ENCODE data around the gene OPALIN.

Gene OPALIN, protein sequence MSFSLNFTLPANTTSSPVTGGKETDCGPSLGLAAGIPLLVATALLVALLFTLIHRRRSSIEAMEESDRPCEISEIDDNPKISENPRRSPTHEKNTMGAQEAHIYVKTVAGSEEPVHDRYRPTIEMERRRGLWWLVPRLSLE

DNA sequence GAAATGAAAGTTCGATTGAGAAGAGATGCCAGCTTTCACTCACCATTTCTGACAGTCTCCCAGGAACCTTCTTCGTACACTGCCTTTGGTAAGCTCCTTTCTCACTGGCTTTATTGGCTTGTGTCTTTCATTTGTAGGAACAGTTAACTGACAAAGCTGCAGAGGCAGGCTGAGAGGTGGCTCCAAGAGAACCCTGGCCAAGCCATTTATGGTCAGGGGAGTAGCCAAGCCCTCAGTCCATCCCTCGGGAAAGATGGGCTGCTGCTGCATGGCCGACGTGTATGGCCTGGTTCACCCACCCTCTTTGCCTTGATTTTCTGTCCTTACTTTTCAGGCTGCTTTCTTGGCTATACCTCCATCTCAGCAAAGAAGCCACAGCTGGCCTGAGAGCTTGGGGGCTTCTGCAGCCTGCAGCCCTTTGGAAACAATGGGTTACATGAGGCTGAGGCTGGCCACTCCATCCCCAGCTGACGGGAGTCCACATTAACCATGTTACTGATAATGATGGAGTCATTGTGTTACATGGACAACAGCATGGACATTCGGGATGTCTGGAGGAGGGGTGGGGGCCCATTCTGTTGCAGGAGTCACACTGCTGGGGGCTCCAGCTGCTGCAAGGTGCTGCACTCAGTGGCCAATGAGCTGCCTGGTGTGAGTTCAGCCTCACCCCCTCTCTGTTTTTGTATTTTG, at the start of gene OPALIN:
Gene OPALIN, minus strand, starts transcription at position 152 of the 690 bp plus-strand sequence. Its CDS starts 106 bp downstream, at position 46.
- DNase-seq (ENCODE audit: low spot score) = no peak

GRCh38 chr10:96408201-96408600, 49.4 kb upstream of the OPALIN start:
- no peak for DNase-seq (ENCODE audit: low spot score)

- no peak for DNase-seq (ENCODE audit: low spot score)
These were observed 48.8 kb upstream of the OPALIN start for GRCh38 chr10:96407560-96408069.

DNA sequence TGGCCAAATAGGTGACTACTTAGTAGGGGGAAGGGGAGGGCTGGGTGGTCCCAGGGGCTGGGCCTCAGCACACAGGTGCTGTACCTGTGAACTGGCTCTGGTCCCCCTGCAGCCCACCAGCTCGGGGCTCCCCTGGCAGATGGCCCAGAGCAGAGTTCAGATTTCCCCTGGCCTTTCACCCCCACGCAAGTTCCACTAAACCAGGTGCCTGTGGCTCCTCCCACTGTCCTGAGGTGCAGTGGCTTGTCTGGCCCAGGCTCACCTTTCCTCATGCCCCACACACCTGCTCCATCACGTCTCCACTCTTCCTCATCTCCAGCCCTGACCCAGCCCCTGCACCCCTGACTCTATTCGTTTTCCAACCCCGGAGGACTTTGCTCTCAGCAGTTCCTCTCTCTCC, 47.3 kb upstream of the OPALIN start:
- DNase-seq (ENCODE audit: low spot score) = no peak

GRCh38 chr10:96402417-96403305, 43.9 kb upstream of the OPALIN start:
- DNase-seq (ENCODE audit: low spot score) = no peak

DNA sequence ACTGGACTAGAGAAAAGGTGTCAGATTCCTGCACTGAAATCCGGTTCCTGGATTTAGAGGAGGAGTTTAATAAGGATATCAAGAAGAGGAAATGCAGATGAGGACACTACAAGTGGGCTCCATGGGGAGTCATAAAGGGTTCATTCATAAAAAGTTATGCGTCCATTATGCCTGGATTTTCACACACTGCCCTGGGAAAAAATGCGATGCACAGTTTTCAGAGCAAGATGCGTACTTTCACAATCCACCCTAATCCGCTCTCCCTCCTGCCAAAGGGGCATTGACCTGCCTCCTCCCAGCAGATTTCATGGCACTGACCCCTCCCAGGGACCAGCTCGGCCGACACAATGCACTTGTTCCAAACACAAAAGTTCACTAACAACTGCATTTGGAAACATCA, 42.2 kb upstream of the OPALIN start:
- DNase-seq (ENCODE audit: low spot score) = no peak

DNA sequence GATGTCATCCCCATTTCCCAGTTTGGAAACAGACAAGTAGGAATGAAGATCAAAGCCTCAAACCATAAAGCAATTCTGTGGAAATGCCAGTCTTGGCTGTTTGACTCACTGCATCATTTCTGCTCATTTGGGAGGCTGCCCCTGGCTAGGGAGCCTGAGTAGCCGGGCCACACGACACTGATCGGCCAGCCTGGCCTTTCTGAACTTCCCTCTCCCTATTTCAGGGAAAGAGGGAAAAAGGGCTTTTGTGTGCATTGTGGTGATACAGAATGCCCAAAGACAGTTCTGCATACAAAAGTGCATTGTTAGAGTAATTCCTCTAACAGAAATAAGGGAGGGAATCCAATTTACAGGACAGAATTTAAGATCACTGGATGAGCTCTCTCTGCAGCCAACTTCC, 41.7 kb upstream of the OPALIN start:
- no peak for DNase-seq (ENCODE audit: low spot score)

DNA sequence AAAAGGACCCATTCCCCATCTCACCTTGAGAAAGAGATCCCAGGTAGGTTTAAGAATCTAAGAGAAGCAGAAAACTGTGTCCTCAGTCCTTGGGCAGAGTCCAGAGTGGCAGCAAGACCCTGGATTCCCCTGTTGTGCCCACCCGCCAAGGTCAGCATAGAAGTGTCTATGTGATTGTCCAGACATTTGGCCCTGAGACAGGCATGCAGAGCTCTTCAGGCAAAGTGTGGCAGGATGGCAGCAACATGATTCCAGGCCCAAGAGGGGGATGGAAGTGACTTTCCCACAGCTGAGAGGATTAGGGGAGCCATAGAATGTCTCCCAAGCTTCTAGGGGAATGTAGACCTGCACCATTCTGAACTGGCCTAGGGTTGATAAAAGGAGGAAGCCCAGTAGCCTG, 39.1 kb upstream of the OPALIN start:
- no peak for DNase-seq (ENCODE audit: low spot score)

DNA sequence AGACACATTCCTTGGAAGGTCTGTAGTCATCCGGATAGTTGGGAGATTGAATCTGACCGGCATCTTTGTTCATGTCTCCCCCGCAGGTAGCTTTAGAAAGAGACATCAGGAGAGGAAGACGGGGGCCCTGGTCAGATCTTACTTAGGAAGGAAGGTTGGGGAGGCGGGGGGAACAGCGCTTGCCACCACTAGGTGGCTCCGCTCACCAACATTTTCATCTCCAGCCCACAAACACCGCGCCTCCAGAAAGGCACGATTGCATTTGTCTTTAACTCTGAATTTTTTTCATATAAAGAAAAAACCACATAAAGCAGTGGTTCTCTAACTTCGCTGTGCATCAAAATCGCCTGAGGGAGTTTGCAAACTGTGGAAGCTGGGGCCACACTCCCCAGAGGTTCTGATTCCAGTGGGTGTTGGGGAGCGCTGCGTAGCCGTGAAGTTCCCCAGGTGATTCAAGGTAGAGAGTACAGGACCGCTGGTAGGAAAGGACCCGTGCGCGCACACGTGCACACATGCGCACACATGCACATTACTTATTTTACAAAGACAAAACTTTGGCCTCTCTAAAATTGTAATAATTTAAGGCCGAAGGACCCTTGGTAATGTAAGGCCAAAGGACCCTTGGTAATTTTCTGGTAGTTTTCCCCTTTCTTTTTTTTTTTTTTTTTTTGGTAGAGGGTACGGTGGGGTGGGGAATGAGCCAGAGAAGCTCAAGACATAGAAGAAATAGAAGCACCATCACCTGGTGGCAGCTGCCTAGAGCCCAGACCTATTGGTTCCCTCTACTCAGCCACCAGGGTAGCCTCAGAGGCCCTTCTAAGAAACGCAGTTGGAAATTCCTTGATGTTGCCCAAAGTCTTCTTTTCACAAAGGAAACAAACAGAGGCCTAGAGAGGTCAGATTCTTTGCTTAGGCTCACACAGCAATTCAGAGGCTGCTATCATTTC, 37.4 kb upstream of the OPALIN start:
- DNase-seq (ENCODE audit: low spot score) = peak; percentile 77

- no peak for DNase-seq (ENCODE audit: low spot score)
These were observed 31.7 kb upstream of the OPALIN start for GRCh38 chr10:96390460-96390864.

- no peak for DNase-seq (ENCODE audit: low spot score)
These were observed 31.0 kb upstream of the OPALIN start for GRCh38 chr10:96389785-96390184.

DNA sequence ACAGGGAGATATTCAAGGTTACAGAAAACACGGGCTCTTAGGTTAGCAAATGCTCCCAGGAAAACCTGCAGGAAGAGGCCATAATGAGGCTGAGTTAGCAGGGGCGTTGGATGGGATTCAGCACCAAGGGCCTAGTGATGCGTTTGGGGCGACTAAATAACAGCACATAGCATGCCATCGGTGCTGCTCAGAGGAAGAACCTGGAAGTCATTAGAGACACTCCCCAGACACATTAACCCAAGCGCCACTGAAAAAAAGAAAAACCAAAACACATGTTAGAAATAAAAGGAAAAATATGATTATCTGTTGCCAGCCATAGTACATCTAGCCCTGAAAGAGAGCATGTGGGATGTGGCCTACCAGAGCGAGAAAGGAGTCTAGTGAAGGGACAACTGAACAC, 28.8 kb upstream of the OPALIN start:
- no peak for DNase-seq (ENCODE audit: low spot score)

DNA sequence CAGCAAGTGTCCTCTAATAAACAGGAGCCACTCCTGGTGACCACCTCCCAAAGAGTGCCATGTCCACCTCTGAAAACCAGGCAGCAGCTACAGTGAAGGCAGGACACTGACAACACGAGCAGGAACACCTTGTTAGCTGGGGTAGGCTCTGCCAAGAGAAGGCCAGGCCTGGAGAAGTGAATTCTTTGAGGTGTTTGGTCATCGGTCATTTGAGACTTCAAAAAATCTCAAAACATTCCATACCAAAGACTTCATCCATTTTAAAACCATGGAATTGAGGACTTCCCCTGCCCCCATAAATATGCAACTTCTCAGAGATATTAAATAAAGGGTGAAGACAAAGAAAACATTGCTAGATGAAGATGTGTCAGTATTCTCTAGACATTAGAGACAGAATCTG, 28.4 kb upstream of the OPALIN start:
- DNase-seq (ENCODE audit: low spot score) = no peak

DNA sequence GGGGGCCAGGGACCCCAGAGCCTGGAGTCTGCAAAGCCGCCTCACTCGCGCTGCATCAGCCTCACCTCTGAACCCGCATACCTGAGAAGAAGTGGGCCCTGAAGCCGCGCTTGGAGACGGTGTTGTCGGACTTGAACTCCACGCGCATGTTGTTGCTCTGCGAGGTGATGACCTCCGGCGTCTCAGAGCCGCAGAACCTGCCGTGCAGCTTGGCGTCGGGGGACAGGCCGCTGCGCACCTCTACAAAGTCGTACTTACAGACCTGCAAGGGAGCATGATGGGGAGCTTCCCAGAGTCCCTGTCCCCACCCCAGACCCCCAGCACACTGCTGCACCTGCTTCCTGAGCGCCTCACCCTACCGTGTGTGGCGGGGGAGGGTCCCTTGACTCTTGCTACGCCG, 25.7 kb upstream of the OPALIN start:
- DNase-seq (ENCODE audit: low spot score) = no peak

- no peak for DNase-seq (ENCODE audit: low spot score)
These were observed 22.0 kb upstream of the OPALIN start for GRCh38 chr10:96380821-96381220.

- no peak for DNase-seq (ENCODE audit: low spot score)
These were observed 21.0 kb upstream of the OPALIN start for GRCh38 chr10:96379758-96380157.

- no peak for DNase-seq (ENCODE audit: low spot score)
These were observed 19.9 kb upstream of the OPALIN start for GRCh38 chr10:96378741-96379140.

DNA sequence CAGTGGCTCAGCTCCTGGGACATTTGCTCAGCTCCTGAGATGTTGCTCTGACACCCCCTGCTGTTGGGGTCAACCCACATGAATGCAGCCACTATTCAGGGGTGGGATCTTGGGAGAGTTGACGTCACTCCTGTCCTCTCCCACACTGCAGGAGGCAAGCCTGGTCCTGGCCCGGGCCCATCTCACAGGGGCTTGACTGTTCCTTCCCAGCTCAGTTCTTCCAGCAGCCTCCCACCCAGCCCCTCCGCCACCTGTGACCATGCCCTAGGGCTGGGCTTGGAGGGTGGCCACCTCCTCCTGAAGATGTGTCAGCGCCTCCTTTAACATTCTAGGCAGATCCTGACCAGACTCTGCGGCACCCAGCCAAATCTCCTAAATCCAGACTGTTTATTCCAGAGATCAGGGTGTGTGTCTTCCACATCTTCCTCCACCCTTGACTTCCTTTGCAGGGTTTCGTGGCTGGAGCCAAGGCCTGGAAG, 19.1 kb upstream of the OPALIN start:
- peak; percentile 8 for DNase-seq (ENCODE audit: low spot score)

- DNase-seq (ENCODE audit: low spot score) = no peak
These were observed 17.7 kb upstream of the OPALIN start for GRCh38 chr10:96376483-96376882.

- DNase-seq (ENCODE audit: low spot score) = peak; percentile 90
These were observed 16.4 kb upstream of the OPALIN start for GRCh38 chr10:96374985-96375830.

GRCh38 chr10:96374639-96374984, 15.8 kb upstream of the OPALIN start:
- no peak for DNase-seq (ENCODE audit: low spot score)

All from NAMALWA (cell line).